SK-N-MC (cell line): ENCODE measurements around the gene SRRM1.

Source experiments
- EZH2 ChIP-seq: fragments of 200-600 bp; sonication (generic); IDR thresholded peaks from one replicate; pipeline ENCODE4 v1.6.1; 2017; ENCODE audit warnings: antibody characterized with exemption
- FOXP2 ChIP-seq: optimal IDR thresholded peaks from 2 replicates; pipeline ENCODE3; 2011; ENCODE audit warnings: mild to moderate bottlenecking, moderate library complexity; ENCODE audit not compliant: insufficient read depth; ENCODE audit errors: extremely low read length, control extremely low read depth
- POLR2AphosphoS5 ChIP-seq: IDR thresholded peaks from 2 replicates; pipeline ENCODE4 v1.6.1; 2012; ENCODE audit warnings: mild to moderate bottlenecking, low read depth, low read length, borderline replicate concordance

DNA sequence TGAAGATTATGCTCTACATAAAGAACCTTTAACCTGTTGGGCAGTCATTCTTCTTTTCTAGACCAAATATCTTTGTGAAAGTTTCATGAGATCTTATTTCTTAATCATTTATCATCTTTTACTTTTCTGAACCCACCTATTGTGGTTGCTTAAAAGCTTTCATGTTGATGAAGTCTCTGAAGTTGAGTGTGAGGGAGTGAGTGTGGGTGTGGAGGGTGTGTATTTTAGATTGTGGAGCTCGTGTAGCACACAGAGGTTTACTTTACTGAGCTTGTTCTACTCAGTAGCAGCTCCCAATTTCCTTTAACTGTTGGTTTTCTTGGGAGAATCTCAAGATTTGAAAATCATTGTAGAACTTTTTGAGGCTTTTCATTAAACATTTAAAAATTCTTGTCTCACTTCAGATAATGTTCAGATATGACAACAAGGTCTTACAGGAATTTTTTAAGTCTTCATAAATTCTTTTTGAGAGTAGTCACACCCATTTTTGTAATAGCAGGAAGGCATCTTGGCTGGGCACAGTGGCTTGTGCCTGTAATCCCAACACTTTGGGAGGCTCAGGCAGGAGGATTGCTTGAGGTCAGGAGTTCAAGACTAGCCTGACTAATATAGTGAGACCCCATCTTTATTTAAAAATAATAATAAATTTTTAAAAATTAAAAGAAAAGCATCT lies 17.0 kb downstream of the SRRM1 start:
- no peak for TF ChIP-seq EZH2
- no peak for TF ChIP-seq POLR2AphosphoS5
- no peak for TF ChIP-seq FOXP2
